Measurements from ENCODE around the gene VSTM2L.

Gene VSTM2L

DNA sequence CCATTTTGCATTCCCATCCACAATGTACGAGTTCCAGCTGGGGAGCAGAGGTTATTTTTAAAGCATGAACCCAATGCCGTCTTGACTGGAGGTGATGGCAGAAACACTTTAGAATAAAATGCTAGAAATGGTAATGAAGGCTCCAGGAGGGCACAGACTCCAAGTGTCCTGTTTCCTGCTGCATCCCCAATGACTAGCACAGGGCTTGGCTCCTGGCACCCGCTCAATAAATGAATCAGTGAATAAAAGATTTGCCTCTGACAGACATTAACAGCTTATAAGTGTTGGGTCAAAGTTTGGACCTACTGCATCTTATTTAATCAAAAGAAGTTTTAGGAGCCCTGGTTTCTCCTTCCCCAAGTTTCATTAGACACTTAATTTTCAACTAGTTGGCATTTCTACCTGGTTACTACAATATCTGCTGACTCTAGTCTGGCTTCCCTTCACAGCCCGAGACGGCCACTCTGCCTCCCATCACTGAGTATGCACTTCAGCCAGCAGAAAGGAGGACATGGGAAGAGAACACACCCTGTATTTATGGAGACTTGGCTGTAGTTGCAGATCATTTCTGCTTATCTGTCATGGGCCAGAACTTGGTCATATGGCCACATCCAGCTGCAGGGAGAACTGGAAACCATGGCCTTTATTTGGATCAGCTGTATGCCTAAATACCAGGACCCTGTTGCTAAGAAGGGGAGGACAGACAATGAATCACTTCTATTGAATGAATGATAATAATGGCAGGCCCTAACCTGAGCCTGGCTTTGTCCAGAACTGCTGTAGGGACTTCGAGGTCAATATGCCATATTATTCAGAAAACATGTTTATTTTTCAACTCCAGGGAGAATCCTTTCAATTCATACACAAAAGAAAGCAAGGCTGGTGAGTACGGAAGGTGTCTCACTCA is 67.3 kb downstream of the VSTM2L start:
- no peak for DNase-seq (ENCODE audit: low read depth)

DNA sequence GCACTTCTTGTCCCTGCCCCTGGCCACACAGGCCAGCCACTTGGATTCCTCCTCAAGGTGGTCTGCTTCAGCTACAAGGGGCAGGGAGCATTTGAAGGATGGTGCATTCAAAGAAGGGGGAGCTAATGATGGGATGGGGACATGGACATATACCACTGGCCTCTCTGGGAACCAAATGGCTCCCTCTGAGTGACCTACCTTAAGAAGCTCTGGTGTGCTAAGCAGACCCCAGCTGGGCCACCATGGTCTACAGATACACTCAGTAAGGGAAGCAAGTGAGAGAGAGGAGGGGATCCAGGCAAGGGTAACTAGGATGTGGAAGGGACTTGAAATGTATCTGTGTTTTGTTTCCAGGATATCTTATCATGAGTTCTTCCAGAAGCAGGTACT is 67.9 kb downstream of the VSTM2L start:
- no peak for DNase-seq (ENCODE audit: low read depth)

DNA sequence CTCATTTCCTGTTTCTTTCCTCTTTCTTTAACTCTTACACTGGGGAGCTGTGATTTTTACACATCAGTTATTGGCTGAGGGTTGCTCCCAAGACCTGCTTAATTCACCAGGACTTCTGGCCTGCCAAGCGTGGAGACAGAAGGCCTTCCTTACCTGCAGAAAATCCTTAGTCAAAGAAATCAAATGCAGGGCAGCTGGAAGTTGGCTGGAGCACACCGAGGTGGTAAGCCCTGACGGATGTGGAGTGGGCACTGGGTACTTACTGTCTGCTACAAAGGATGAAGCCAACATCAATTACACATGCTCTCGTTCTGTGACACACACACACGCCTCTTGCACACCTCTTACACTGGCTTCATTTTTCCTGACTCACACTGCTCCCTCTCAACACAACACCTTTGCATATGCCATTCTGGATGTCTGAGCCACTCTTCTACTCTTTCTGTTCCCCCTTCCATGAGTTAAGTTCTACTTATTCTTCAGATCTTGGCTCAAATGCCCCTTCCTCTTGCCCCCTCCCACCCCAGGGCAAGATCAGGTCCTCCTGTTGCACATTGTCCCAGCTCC is 68.7 kb downstream of the VSTM2L start:
- DNase-seq (ENCODE audit: low read depth): no peak

DNA sequence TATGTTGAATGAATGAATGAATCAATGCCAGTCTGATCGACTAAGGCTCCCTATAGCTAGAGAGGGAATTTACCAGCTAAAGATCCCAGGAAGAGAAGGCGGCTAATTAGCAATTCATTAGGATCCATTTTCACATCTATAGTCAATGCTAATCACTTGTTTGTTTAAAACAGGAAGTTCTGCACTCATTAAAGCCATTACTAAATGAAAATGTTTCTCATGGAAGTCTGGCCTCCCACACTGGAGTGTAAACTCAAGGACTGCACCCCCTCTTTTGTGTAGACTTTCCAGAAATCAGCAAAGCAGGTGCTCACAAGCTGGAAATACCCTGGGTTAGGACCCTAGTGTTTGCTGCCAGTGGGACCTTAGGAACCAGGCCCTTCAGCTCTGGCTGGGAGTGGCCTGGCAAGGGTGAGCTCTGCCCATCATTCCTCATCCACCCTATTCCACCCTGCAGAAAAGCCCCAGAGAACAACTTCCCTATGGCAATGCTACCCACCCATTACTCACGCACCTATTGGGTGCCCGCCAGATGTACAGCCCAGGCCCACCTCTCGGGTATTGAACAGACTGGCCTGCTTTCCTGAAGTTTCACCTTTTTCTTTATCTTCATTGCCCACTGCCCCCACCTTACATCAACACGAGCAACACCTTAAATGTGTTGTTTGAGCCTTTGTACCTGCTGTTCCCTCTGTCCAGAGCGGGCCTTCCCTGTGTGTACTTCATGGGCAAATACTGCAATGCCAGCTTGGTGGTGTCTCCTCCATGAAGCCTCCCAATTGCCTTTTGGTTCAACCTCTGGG is 69.5 kb downstream of the VSTM2L start:
- DNase-seq (ENCODE audit: low read depth): no peak

DNA sequence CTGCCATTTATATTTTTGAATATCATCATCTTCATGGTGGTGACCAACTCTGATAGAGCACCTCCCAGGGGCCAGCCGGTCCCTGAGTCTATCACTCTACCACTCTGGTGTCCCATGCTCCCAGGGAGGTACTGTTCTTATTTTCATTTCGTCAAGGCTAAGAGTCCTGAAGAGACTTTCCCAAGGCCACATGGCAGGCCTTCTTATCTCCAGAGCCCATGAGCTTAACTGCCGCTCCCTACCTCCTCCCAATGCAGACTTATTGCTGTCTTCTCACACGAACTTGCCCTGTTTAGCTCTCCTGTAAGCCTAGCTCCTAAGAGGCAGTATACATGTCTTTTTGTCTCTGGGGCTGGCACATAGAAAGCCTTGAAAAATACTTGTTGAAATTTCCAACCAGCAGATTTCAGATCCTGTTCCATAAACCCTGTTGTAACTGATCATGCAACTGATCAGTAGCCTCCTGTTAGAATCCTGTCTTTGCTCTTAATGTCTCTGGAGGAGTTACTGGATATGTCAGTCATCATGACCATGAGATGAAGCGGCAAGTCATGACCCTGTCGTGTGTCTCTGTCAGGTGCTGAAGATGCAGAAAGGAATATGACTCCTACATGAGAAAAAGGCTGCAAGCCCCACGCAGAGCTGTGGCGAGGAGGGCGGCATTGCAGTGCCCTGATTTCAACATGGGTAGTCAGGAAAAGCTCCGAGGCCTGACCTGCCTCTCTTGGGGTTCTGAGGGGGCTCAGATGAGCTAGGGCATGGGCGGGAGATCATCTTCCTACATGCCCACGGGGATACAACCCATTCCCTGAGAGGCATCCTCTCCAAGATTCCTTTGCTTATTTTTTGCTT is 70.4 kb downstream of the VSTM2L start:
- no peak for DNase-seq (ENCODE audit: low read depth)

DNA sequence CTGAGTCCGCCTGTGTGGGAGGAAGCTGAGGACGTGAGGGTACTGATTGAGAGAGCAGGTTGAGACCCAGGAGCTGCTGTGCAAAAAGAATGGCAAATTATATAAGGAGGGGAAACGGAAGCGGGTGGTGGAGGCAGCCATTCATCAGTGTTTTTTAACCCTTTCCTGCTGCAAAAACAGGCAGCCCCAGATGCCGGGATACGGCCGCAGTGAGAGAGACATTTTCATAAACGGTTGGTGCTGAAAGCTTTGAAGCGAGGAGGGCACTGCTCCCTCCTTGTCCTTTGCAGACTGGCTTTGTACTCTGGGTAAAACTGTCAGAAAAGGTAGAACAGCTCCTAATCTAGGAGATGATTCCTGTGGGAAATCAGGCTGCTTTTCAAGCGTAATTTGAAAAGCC is 74.0 kb downstream of the VSTM2L start:
- no peak for DNase-seq (ENCODE audit: low read depth)

DNA sequence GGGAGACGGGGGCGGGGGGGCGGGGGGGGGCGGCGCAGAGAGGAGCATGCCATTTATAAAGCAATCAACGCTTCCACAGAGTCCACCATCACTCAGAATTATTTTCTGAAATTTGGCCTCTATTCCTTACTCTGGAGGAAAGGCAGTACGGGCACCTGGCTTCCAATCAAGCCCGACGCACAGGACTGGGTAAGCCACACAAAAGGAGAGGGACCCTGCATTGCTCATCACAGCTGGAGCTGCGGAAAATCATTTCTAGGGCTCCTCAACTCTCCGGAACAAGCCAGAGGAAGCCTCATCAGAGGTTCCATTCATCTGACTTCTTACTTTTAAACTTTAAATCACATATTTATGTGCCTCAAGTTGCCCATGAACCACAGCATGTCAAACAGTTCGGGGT is 74.4 kb downstream of the VSTM2L start:
- no peak for DNase-seq (ENCODE audit: low read depth)

DNA sequence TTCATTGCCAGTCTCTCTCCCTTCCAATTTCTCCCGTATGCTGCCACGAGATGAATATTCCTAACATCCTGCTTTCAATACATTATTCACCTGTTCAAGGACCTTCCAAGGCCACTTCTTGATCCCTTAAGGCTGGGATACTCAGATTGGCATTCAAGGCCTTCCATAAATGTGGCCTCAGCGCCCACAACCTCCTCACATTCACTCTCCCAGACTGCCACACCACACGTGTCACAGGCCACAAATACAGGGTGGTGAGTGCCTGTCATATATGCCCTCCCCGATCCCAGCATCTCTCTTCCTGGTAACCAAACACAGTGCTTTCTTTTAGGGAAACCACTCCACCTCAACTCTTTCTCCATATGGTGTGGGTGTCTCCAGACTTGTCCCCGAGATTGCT is 74.9 kb downstream of the VSTM2L start:
- no peak for DNase-seq (ENCODE audit: low read depth)

DNA sequence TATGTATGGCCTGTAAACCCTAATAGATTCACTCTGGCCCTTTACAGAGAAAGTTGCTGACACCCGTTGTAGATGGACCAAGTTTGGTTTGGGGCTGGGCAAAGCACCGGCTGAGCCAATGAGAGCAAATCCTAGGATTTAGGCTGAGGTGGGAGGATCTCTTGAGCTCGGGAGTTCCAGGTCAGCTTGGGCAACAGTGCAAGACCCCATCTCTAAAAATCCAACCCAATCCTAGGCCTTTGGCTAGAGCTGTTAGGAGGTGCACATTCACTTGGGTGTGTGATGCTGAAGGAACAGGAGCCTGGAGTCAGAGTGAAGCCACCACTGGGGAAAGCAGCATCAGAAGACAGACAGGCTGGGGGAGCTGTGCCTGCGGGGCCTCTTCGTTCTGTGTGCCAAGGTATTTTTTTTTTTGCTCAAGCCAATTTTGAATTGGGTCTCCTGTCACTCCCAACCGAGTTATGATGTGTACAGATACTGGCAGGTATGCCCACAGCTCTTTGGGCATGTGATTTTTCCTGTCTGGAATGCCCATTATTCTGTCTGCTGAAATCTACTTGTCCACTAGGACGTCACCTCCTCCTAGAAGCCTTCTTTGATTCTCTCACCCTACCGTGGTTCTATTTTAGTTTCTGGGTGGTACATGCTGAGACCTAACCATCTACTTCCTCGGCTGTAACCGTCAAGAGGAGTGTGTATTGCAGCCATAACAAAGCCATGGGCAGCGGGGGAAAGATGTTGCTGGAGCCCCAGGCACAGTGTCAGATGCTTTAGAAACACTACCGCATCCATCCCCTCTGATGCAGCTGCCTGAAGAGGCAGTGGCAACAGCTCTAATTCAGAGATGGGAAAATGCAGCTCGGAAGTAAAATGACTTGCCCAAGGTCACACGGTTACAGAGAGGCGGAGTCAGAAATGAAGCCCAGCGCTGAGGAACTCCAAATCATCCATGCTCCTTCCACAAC is 76.4 kb downstream of the VSTM2L start:
- DNase-seq (ENCODE audit: low read depth): no peak

DNA sequence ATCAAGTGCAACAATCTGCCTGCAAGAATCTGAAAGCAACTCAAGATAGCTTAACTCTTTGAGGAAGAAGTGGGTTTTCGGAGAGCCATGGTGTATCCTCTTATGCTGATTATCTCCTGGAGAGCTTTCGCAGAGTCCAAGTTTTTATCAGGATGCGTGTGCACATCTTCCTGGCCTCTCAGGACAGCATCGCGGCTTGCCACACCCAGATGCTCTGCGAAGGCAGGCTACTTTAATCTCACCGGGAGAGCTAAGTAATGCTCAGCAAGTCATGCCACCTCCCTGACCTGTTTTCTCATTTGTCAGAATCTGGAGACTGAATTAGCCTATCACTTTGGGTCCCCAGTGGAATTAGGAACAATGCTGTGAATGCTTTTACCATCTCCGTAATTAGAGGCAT is 77.5 kb downstream of the VSTM2L start:
- no peak for DNase-seq (ENCODE audit: low read depth)

DNA sequence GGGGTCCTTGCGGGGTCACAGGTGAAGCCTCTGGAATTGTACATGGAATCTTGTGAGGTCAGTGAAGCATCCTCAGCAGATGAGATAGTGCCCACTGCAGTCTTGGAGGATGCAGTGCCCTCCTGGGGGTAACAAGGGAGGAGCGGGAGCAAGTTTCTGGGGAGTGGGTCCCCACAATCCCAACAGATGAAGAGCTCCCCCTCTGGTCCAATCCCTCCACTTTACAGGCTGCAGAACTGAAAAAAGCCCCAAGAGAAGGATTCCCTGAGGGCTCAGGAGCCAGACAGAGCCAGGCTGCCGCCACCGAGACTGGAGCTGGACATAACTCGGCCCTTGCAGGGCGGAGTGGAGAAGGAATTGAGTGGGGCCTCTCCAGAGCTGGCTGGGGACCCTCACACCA is 77.9 kb downstream of the VSTM2L start:
- no peak for DNase-seq (ENCODE audit: low read depth)

DNA sequence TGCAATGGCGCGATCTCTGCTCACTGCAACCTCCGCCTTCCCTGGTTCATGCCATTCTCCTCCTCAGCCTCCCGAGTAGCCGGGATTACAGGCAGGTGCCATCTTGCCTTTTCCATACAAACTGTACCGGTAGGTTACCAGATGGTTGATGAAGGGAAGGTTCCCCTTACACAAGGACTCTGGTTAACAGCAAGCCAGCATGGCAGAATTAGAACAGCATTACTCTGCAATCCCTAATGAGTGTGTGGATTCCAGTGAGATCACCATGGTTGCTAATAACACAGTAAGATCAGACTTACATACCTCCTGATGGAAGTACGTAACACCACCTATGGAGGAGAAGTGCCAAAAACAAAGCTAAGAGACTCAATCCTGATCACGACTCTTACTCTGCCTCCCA is 78.6 kb downstream of the VSTM2L start:
- no peak for DNase-seq (ENCODE audit: low read depth)

DNA sequence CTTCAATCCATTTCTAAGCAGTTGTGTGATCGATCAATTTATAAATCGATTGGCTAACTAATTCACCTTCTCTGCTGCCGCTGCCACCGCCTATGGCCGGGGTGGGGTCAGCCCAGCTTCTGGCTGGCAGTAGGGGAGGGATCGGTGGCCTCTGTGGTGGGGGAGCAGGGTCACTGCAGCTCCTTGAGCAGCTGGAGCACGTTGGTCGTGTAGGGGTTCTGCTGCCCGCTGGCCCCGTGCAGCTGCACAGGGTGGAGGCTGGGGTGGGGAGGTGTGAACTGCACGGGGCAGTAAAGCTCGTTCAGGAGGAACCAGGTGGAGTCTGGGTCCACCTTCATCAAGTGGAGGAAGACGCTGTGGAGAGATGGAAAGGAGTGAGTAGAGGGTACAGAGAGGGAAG is 80.4 kb downstream of the VSTM2L start:
- no peak for DNase-seq (ENCODE audit: low read depth)

DNA sequence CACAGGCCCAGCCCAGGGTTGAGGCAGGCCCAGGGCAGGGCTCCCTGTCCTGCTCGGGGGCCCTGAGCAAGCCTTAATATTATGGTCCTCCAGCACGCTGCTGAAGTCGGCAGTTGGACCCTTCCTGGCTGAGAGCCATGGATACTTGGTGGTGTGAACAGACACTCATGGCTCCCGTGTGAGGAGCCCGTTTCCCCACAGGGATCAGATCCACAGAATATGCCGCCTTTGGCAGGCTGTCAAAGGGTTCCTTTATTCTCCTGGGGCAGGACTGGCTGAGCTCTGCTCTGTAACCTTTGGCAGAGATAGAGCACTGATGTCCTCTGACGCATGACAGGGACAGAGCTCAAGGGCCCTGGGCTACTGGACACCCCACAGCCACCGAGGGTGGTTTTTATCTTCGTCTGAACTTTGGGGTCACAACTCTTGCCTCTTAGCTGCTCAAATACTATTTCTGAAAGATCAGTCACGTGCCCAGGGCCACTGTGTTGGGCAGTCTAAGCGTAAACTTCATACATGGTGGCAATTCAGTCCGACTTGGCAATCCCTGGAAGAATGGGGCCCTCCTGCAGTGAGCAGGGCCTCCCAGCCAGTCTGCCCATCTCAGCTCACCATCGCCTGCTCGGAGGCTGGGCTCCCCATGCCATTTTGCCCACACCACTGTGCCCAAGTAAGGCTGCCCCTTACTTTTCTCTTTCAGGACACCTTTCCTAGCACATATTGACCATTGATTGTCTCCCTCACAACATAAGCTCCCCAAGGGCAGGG is 81.3 kb downstream of the VSTM2L start:
- DNase-seq (ENCODE audit: low read depth): no peak

DNA sequence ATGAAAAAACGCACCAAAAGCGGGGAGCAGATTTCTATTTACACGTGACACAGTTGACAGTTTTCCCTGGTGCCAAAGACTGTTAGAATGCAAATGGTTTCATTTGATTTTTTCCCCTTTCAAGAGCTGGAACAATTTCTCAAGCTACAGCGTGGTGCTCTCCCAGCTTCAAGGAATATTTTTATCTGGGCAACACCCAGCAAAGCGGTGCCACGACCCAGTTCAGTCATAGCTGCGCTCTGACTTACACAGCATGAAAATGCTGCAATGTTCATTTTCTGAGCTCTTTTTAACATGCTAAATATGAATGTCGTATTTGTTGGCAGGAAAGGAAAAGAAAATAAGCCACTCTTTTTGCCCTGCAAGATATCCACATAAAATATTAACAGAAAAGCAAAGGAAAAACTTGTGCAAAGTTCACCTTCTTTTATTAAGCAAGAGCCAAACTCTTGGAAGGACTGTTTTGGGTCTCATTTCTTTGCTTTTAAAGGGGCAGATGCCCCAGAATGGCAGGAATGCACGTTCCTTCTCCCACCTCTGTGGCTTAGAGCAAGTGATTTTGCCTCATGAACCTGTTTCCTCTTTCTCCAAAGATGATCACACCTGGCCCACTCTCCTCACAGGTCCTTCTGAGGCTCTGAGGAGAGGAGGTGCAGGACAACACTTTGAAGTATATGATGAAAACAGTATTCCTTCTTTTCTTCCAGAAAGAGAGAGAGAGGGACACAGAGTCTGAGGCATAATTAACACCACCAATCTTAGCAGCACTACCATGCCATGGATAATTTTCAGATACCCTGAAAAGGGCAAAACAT is 83.3 kb downstream of the VSTM2L start:
- no peak for DNase-seq (ENCODE audit: low read depth)

DNA sequence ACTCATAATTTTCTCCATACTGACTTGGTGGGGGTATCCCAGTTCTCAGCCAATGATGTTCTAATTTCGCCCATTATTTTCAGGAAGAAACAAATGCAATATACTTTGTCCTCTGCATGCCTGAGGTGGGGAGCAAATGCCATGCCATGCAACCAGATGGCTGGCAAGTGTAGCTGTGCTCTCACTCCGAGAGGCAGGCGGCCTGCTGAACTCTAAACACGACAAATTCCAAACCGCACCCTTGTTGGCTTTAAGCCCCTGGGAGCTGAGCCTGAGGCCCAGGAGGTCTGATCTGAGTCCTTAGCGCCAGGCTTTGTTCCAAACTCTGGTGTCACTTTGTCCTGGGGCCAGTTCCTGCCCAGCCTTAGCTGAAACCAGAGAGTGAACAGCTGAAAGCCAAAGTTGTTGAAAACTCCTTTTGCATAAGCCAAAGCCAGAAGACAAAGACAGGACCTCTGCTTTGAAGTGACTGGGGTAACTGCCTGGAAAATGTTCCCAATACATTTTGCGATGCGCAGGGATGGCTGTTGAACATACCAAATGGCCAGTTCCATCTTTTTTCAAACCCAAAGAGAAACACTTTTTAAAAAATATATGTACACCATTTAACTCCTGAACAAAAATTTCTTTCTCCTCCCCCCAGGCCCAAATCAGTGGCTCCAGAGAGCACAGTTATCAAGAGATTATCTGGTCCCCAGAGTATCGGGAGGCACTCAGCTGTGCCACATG is 84.1 kb downstream of the VSTM2L start:
- DNase-seq (ENCODE audit: low read depth): no peak

DNA sequence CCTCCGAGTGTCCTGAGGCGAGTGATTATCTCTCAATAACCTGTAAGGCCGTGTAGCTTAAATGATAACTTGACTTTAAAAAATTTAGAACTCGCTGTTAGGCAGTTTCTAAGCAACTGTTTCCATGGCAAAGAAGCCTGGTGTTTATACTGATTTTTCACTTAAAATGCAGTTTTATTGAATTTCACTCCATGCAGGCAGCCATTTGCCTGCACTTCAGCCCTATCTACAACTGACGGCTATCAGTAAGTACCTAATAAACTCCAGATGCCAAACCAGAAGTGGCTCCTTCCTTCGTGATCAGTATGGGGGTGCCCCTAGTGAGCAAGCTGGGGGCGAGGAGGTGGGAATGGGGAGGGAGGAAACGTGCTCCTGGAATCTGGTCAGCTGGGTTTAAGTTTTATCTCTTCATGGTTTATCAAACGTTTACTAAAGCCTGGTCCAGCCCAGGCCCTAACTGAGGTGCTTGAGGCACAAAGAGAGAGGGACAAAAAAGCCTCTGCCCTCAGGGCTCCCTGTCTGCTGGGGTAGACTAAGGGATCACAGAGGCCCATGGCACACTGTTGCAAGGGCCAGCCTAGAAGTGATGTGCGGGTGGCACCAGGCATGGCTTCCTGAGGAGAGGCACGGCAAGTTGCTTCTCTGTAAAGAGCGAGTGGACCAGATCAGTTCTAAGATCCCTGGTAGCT is 84.8 kb downstream of the VSTM2L start:
- no peak for DNase-seq (ENCODE audit: low read depth)
